ENCODE data around the gene SH3RF1.

DNA sequence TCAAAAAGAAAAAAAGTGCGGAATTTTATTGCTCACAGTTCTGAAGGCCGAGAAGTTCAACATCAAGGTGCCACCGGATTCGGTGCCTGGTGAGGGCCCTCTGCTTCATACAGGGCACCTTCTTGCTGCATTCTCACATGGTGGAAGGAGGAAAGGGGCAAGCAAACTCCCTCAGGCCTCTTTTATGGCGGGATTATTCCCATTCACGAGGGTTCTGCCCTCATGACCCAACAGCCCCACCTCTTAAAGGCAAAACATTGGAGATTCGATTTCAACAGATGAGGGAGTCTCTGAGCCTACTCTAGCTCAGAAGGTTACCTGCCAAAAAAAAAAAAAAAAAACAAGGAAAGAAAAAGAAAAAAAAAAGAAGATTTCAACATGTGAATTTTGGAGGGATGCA, 196.6 kb downstream of the SH3RF1 start:
- TF ChIP-seq, protein P1, sequence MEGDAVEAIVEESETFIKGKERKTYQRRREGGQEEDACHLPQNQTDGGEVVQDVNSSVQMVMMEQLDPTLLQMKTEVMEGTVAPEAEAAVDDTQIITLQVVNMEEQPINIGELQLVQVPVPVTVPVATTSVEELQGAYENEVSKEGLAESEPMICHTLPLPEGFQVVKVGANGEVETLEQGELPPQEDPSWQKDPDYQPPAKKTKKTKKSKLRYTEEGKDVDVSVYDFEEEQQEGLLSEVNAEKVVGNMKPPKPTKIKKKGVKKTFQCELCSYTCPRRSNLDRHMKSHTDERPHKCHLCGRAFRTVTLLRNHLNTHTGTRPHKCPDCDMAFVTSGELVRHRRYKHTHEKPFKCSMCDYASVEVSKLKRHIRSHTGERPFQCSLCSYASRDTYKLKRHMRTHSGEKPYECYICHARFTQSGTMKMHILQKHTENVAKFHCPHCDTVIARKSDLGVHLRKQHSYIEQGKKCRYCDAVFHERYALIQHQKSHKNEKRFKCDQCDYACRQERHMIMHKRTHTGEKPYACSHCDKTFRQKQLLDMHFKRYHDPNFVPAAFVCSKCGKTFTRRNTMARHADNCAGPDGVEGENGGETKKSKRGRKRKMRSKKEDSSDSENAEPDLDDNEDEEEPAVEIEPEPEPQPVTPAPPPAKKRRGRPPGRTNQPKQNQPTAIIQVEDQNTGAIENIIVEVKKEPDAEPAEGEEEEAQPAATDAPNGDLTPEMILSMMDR (conservative IDR thresholded peaks at IDR 0.05 in 1 of 2, IDR thresholded peaks at IDR 0.05 in 1 of 2; ENCODE audit: extremely low read depth in 1 of 2, insufficient read depth in 1 of 2, low read depth in 1 of 2, low read length in 2 of 2): no peak
- no peak for TF ChIP-seq EZH2 (IDR thresholded peaks at IDR 0.05; ENCODE audit: borderline replicate concordance, low read length)
